ENCODE results near the gene BACH2. TPM values are rescaled to one million over a fixed set of nuclear protein-coding genes. Genes with fewer than 3 reads are reported as not detected.

The BACH2 gene
- total and polyA plus RNA-seq, 10 of the 15 experiments (the other 5 are each of a cell fraction or from before 2014, with no cell fraction given), result 0.03 to 0.28 (median 0.04) TPM; not detected in 3

GRCh38 chr6:90107771-90108282 is 188.8 kb downstream of the BACH2 start (continued):
- TF ChIP-seq, protein P1, sequence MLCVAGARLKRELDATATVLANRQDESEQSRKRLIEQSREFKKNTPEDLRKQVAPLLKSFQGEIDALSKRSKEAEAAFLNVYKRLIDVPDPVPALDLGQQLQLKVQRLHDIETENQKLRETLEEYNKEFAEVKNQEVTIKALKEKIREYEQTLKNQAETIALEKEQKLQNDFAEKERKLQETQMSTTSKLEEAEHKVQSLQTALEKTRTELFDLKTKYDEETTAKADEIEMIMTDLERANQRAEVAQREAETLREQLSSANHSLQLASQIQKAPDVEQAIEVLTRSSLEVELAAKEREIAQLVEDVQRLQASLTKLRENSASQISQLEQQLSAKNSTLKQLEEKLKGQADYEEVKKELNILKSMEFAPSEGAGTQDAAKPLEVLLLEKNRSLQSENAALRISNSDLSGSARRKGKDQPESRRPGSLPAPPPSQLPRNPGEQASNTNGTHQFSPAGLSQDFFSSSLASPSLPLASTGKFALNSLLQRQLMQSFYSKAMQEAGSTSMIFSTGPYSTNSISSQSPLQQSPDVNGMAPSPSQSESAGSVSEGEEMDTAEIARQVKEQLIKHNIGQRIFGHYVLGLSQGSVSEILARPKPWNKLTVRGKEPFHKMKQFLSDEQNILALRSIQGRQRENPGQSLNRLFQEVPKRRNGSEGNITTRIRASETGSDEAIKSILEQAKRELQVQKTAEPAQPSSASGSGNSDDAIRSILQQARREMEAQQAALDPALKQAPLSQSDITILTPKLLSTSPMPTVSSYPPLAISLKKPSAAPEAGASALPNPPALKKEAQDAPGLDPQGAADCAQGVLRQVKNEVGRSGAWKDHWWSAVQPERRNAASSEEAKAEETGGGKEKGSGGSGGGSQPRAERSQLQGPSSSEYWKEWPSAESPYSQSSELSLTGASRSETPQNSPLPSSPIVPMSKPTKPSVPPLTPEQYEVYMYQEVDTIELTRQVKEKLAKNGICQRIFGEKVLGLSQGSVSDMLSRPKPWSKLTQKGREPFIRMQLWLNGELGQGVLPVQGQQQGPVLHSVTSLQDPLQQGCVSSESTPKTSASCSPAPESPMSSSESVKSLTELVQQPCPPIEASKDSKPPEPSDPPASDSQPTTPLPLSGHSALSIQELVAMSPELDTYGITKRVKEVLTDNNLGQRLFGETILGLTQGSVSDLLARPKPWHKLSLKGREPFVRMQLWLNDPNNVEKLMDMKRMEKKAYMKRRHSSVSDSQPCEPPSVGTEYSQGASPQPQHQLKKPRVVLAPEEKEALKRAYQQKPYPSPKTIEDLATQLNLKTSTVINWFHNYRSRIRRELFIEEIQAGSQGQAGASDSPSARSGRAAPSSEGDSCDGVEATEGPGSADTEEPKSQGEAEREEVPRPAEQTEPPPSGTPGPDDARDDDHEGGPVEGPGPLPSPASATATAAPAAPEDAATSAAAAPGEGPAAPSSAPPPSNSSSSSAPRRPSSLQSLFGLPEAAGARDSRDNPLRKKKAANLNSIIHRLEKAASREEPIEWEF (IDR thresholded peaks at IDR 0.05; ENCODE audit: insufficient replicate concordance, low read depth, low read length), result no peak
- TF ChIP-seq GATAD2B (conservative IDR thresholded peaks at IDR 0.05; ENCODE audit: low read depth) (no peak), CHD2 (IDR thresholded peaks at IDR 0.05; ENCODE audit: borderline replicate concordance, low read depth, low read length) (no peak), KDM1A (IDR thresholded peaks at IDR 0.05; ENCODE audit: borderline replicate concordance) (no peak), NRF1 (conservative IDR thresholded peaks at IDR 0.05; ENCODE audit: low read depth, low read length) (no peak), POLR2AphosphoS5 (IDR thresholded peaks at IDR 0.05; ENCODE audit: low read length) (no peak), POU2F2 (IDR thresholded peaks at IDR 0.05; ENCODE audit: borderline replicate concordance, low read depth, low read length) (0 out of 3 replicates have a peak, but pooled peaks have one; percentile 53), TCF7 (IDR thresholded peaks at IDR 0.05; ENCODE audit: borderline replicate concordance) (no peak), BRCA1 (IDR thresholded peaks at IDR 0.05; ENCODE audit: low read depth, low read length) (no peak), STAT3 (IDR thresholded peaks at IDR 0.05; ENCODE audit: low read depth, low read length) (no peak), POLR2A (IDR thresholded peaks at IDR 0.05; ENCODE audit: low read depth, low read length) (no peak), WRNIP1 (IDR thresholded peaks at IDR 0.05; ENCODE audit: borderline replicate concordance, low read depth, low read length) (no peak), NBN (IDR thresholded peaks at IDR 0.05) (no peak), MTA2 (IDR thresholded peaks at IDR 0.05; ENCODE audit: low read depth) (peak; percentile 67), SUZ12 (IDR thresholded peaks at IDR 0.05; ENCODE audit: unreplicated experiment) (no peak), MYB (IDR thresholded peaks at IDR 0.05; ENCODE audit: borderline replicate concordance, low read depth, low read length) (no peak), HCFC1 (IDR thresholded peaks at IDR 0.05; ENCODE audit: low read length) (no peak), ZNF24 (IDR thresholded peaks at IDR 0.05) (no peak), MYC (IDR thresholded peaks at IDR 0.05; ENCODE audit: insufficient read depth, insufficient read length, insufficient replicate concordance, low read length, severe bottlenecking) (no peak), NFXL1 (IDR thresholded peaks at IDR 0.05; ENCODE audit: borderline replicate concordance) (no peak), LARP7 (IDR thresholded peaks at IDR 0.05) (no peak)
- TF ChIP-seq, protein P2, sequence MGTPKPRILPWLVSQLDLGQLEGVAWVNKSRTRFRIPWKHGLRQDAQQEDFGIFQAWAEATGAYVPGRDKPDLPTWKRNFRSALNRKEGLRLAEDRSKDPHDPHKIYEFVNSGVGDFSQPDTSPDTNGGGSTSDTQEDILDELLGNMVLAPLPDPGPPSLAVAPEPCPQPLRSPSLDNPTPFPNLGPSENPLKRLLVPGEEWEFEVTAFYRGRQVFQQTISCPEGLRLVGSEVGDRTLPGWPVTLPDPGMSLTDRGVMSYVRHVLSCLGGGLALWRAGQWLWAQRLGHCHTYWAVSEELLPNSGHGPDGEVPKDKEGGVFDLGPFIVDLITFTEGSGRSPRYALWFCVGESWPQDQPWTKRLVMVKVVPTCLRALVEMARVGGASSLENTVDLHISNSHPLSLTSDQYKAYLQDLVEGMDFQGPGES (IDR thresholded peaks at IDR 0.05), result no peak
- TF ChIP-seq, protein P3, sequence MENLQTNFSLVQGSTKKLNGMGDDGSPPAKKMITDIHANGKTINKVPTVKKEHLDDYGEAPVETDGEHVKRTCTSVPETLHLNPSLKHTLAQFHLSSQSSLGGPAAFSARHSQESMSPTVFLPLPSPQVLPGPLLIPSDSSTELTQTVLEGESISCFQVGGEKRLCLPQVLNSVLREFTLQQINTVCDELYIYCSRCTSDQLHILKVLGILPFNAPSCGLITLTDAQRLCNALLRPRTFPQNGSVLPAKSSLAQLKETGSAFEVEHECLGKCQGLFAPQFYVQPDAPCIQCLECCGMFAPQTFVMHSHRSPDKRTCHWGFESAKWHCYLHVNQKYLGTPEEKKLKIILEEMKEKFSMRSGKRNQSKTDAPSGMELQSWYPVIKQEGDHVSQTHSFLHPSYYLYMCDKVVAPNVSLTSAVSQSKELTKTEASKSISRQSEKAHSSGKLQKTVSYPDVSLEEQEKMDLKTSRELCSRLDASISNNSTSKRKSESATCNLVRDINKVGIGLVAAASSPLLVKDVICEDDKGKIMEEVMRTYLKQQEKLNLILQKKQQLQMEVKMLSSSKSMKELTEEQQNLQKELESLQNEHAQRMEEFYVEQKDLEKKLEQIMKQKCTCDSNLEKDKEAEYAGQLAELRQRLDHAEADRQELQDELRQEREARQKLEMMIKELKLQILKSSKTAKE (IDR thresholded peaks at IDR 0.05; ENCODE audit: low read depth, poor library complexity, severe bottlenecking), result no peak
- TF ChIP-seq, protein P4, sequence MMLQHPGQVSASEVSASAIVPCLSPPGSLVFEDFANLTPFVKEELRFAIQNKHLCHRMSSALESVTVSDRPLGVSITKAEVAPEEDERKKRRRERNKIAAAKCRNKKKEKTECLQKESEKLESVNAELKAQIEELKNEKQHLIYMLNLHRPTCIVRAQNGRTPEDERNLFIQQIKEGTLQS (IDR thresholded peaks at IDR 0.05; ENCODE audit: borderline replicate concordance, extremely low read depth, low read depth, low read length), result no peak
